HG03460 (cell line): Measurements from ENCODE around the gene TNPO1.
A peak's percentile ranks its signal among the peaks of the same experiment; 100 is the strongest.
"Not testable (repeated sequence)": the region's sequence is repeated elsewhere in the genome, so short reads cannot be mapped to it uniquely, and the experiment has no call there.

Experiments used
- ATAC-seq: cut with Tn5 transposase; IDR thresholded peaks from one replicate; pipeline ENCODE4 v1.9.1; 2021; ENCODE audit not compliant: unreplicated experiment

TNPO1 gene

GRCh38 chr5:72925336-72926010, 109.0 kb downstream of the TNPO1 start:
- ATAC-seq: no peak

DNA sequence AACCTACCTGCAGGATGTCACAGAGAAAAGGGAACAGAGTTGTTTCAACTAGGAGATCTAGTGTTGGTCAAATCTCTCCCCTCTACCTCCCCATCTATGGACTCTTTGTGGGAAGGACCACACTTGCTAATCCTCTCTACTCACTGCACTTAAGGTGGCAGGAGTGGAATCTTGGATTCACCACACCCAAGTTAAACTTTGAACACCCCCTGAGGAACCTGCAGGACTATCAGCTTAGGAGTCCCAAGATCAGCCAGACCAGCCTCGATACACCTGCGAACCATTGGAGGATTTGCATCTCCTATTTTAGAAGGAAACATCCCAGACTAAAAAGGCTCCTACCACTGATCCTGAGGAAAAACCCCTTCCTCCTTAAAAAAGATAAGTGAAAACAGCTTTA, 116.2 kb downstream of the TNPO1 start:
- ATAC-seq: not testable (repeated sequence)

GRCh38 chr5:72934953-72935725, 118.7 kb downstream of the TNPO1 start:
- not testable (repeated sequence) for ATAC-seq

DNA sequence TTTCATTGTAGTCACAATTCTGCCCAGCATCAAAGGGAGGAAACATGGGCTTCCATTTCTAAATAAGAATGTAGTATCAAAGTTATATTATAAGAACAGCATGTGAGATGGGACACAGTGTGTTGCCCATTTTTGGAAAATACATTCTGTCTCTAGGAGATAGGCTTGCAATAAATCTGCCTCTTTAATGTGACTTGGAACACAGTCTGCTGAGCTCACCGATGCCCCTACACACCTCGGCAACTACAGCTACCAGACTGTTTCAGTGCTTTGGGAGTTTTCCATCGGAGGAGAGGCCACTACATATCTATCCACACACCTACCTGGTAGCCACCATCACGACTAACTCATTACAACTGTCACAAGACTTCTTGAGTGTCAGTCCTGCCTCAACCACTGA, 120.4 kb downstream of the TNPO1 start:
- ATAC-seq: no peak

DNA sequence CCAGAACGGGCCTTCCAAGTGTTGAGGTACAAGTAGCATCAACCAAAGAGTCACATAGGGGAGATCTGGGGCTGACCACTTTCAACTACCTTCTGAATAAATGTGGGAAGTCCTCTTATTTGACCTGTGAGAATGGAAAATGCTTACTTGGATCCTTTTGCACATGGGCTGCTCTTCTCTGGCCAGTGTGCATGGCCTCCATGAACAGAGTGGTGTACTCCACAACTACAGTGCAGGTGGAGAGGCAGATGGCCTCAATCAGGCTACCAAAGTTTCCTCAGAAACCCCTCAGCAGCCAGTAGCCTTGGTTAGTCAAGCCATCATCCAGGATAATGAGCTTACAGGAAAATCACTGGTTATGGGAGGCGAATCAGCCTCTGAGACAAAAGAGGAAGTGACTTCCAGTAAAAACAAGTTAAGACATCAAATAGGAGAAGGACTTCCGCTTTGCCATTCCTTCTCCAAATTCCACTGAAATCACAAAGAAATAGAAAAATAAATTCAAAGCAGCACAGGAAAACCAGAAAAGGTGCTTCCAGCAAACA, 121.1 kb downstream of the TNPO1 start:
- ATAC-seq: no peak

- ATAC-seq: no peak
Observed at GRCh38 chr5:72938206-72938605, 121.7 kb downstream of the TNPO1 start.

DNA sequence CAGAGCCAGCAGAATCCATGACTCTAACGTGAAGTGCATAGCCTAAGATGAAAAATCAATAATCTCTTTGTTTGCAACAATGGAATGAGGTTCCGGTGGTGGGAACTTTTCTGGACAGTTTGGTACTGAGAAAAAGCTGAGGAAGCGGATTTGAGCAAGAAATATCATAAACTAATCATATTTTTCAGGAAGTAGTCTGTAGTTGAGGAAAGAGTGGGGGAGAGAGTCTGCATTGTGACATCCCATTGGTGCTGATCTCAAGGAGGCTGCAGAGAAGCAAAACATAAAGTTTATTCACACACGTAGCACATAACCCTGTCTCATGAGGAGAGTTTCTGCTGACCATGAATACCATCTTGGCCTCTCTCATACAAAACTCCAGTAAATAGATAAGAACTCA, 123.6 kb downstream of the TNPO1 start:
- no peak for ATAC-seq

DNA sequence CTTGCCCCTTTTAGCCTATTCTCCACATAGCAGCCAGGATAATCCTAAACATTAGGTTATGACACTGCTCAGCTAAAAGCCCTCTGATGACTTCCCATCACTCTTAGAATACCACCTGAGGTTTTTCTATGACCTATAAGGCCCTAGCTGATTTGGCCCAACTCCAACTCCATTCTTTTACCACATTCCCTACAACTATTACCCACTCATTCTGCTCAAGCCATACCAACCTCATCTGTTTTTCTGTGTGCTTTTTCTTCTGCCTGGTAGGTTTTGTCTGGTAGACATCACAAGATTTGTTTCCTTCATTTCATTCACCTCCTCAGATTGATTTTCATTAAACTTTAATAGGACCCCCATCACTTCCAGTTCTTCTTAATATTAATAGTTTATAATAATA, 126.8 kb downstream of the TNPO1 start:
- ATAC-seq: no peak

DNA sequence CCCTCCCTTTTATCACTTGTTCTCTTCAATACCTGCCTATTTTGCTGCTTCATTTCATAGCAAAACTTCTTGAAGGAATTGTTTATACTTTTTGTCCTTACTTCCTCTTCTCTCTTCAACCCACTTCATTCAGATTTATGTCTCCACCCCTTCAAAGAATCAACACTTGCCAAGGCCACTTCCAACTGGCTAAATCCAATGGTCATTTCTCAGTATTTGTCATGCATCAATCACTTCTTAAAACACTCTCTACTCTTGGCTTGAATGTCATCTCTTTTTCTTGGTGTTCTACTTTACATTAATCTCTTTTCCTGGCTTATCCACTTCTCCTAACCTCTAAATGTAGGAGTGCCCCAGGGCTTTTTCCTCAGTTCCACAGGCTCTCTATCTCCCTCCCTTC, 131.0 kb downstream of the TNPO1 start:
- no peak for ATAC-seq

- ATAC-seq: no peak
Observed at GRCh38 chr5:72949481-72949880, 133.0 kb downstream of the TNPO1 start.

- no peak for ATAC-seq
Observed at GRCh38 chr5:72951671-72952468, 135.4 kb downstream of the TNPO1 start.

GRCh38 chr5:72954389-72954788, 137.9 kb downstream of the TNPO1 start:
- ATAC-seq: no peak

- peak; percentile 43 for ATAC-seq
Observed at GRCh38 chr5:72955143-72955767, 138.8 kb downstream of the TNPO1 start.

GRCh38 chr5:72955768-72956323, 139.4 kb downstream of the TNPO1 start, which contains the start of gene FCHO2:
TSS of gene FCHO2 (plus strand) at chr5:72956041. CDS start at chr5:72956097, 56 bp downstream.
- ATAC-seq: peak; percentile 96

GRCh38 chr5:72956324-72957140, 140.1 kb downstream of the TNPO1 start:
- ATAC-seq: peak; percentile 32

DNA sequence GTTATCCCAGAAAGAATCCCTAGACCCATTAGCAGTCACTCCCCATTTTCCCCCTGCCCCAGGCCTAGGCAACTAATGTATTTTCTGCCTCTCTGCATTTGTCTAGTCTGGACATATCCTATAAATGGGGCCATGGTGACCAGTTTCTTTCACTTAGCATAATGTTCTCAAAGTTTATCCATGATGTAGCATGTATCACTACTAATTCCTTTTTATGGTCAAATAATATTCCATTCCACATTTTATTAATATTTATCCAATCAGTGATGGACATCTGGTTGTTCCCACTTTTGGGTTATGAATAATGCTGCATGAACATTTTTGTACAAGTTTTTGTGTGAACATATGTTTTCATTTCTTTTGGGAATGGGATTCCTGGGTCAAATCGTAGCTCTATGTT, 140.9 kb downstream of the TNPO1 start:
- ATAC-seq: no peak

GRCh38 chr5:72959257-72959656, 142.8 kb downstream of the TNPO1 start:
- ATAC-seq: no peak
